ENCODE data around the gene PCDH18. TPM values are rescaled to one million over a fixed set of nuclear protein-coding genes. Genes with fewer than 3 reads are reported as not detected.
"Not testable (repeated sequence)": the region's sequence is repeated elsewhere in the genome, so short reads cannot be mapped to it uniquely, and the experiment has no call there.

Gene PCDH18
- total RNA-seq, 1 donor from 2014 or later, result 14.8 TPM

DNA sequence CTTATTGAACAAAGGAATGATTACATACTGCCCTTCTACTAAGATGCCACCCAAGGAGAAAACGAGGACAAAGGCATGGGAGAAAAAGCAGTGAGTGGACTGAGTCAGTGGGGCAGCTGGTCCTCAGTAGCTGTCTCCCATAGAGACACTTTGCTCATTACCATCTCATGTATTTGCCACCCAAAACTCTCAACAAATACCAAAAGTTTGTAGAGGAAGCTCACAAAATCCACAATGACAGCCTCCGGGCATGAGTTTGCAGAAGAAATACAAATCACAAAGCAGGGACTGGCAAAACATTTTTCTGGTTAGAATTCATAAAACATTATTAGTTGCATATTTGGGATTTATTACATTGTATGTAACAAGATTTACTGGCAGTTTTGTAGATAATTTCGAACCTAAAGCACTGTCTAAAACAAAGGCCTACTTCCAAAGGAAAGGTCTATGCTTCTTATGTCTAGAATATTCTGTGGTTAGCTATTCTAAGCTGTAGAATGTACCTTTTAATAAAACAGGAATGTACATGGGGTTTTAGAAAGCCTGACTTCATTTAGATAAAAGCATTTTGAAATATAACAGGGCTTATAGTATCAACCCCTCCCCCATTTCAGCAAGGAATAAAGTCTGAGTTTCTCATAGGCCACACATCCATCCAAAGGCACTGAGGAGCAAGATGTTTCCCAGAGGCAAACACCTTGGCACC is 17.7 kb downstream of the PCDH18 start:
- Mint-ChIP-seq H3K4me3 (ENCODE audit: unreplicated experiment) (no peak overlapping the region), H3K4me1 (ENCODE audit: unreplicated experiment) (no peaks in the 10 kb centered on the region), H3K27me3 (ENCODE audit: unreplicated experiment) (no peaks in the 10 kb centered on the region), H3K36me3 (ENCODE audit: low read depth, unreplicated experiment) (no peaks in the 10 kb centered on the region), H3K27ac (ENCODE audit: unreplicated experiment) (no peak overlapping the region), H3K9me3 (ENCODE audit: unreplicated experiment) (no peaks in the 10 kb centered on the region)
- DNase-seq (ENCODE audit: low spot score), result no peak
- TF ChIP-seq, protein P1, sequence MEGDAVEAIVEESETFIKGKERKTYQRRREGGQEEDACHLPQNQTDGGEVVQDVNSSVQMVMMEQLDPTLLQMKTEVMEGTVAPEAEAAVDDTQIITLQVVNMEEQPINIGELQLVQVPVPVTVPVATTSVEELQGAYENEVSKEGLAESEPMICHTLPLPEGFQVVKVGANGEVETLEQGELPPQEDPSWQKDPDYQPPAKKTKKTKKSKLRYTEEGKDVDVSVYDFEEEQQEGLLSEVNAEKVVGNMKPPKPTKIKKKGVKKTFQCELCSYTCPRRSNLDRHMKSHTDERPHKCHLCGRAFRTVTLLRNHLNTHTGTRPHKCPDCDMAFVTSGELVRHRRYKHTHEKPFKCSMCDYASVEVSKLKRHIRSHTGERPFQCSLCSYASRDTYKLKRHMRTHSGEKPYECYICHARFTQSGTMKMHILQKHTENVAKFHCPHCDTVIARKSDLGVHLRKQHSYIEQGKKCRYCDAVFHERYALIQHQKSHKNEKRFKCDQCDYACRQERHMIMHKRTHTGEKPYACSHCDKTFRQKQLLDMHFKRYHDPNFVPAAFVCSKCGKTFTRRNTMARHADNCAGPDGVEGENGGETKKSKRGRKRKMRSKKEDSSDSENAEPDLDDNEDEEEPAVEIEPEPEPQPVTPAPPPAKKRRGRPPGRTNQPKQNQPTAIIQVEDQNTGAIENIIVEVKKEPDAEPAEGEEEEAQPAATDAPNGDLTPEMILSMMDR (IDR thresholded peaks at IDR 0.05; ENCODE audit: unreplicated experiment), result no peak

DNA sequence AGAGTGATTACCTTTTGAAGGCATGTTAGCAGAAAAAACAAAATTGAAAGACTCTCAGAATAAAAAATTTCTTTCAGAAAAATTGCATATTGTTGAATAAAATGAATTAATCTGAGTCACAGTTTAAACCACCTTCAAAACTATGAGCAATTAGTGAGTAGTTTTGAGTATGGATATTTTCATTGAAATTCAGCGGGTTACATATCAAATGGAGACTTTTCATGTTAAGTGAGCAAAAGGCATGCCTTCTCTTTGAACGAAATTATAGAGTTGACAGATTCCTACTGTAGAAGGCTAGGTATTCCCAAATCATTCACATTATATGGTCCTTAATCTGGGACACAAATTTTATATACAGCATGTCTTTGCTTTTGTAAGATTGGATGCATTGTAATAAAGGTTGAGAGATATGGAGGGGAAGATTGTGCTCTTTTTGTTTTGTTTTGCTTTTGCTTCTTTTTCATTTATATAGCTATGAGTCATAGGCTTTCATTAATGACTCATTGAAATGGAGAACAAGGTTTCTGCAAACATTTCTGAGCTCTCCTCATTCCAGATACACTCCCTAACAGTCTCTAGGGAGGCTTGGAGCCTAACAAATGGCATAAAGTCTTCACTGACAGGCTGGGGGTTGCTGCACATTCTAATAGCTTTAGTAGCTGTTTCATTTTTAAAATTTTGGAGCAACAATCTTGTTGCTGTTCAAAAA is 21.6 kb downstream of the PCDH18 start:
- H3K27me3 Mint-ChIP-seq (ENCODE audit: unreplicated experiment), result no peaks in the 10 kb centered on the region
- no peaks in the 10 kb centered on the region for H3K9me3 Mint-ChIP-seq (ENCODE audit: unreplicated experiment)
- no peak overlapping the region for H3K4me3 Mint-ChIP-seq (ENCODE audit: unreplicated experiment)
- DNase-seq (ENCODE audit: low spot score), result no peak
- no peaks in the 10 kb centered on the region for H3K4me1 Mint-ChIP-seq (ENCODE audit: unreplicated experiment)
- no peaks in the 10 kb centered on the region for H3K36me3 Mint-ChIP-seq (ENCODE audit: low read depth, unreplicated experiment)
- TF ChIP-seq, protein P1 (IDR thresholded peaks at IDR 0.05; ENCODE audit: unreplicated experiment), result no peak
- H3K27ac Mint-ChIP-seq (ENCODE audit: unreplicated experiment), result no peak overlapping the region

DNA sequence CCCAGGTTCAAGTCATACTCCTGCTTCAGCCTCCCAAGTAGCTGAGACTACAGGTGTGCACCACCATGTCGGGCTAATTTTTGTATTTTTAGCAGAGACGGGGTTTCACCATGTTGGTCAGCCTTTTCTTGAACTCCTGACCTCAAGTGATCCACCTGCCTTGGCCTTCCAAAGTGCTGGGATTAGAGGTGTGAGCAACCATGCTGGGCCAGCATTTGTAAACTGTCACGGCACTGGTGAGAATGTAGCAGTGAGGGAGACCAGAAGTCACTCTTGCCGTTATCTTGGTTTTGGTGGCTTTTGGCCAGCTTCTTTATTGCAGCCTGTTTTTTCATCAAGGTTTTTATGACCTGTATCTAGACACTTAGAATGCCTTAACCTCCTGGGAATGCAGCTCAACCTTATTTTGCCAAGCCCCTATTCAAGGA is 22.4 kb downstream of the PCDH18 start:
- TF ChIP-seq, protein P1 (IDR thresholded peaks at IDR 0.05; ENCODE audit: unreplicated experiment), result no peak
- DNase-seq (ENCODE audit: low spot score), result no peak
- H3K9me3 Mint-ChIP-seq (ENCODE audit: unreplicated experiment), result no peaks in the 10 kb centered on the region
- H3K27ac Mint-ChIP-seq (ENCODE audit: unreplicated experiment), result no peak overlapping the region
- no peak overlapping the region for H3K4me3 Mint-ChIP-seq (ENCODE audit: unreplicated experiment)
- no peaks in the 10 kb centered on the region for H3K4me1 Mint-ChIP-seq (ENCODE audit: unreplicated experiment)
- H3K27me3 Mint-ChIP-seq (ENCODE audit: unreplicated experiment), result no peaks in the 10 kb centered on the region
- H3K36me3 Mint-ChIP-seq (ENCODE audit: low read depth, unreplicated experiment), result no peaks in the 10 kb centered on the region

GRCh38 chr4:137502339-137503129 is 29.8 kb downstream of the PCDH18 start:
- no peak overlapping the region for H3K27ac Mint-ChIP-seq (ENCODE audit: unreplicated experiment)
- TF ChIP-seq, protein P1 (IDR thresholded peaks at IDR 0.05; ENCODE audit: unreplicated experiment), result no peak
- no peaks in the 10 kb centered on the region for H3K36me3 Mint-ChIP-seq (ENCODE audit: low read depth, unreplicated experiment)
- H3K4me3 Mint-ChIP-seq (ENCODE audit: unreplicated experiment), result no peak overlapping the region
- H3K27me3 Mint-ChIP-seq (ENCODE audit: unreplicated experiment), result no peaks in the 10 kb centered on the region
- H3K4me1 Mint-ChIP-seq (ENCODE audit: unreplicated experiment), result no peaks in the 10 kb centered on the region
- no peaks in the 10 kb centered on the region for H3K9me3 Mint-ChIP-seq (ENCODE audit: unreplicated experiment)
- no peak for DNase-seq (ENCODE audit: low spot score)

DNA sequence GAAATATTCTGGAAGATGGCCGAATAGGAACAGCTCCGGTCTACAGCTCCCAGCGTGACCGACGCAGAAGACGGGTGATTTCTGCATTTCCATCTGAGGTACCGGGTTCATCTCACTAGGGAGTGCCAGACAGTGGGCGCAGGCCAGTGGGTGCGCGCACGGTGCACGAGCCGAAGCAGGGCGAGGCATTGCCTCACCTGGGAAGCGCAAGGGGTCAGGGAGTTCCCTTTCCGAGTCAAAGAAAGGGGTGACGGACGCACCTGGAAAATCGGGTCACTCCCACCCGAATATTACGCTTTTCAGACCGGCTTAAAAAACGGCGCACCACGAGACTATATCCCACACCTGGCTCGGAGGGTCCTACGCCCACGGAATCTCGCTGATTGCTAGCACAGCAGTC is 36.0 kb downstream of the PCDH18 start:
- DNase-seq (ENCODE audit: low spot score); H3K9me3 Mint-ChIP-seq (ENCODE audit: unreplicated experiment); H3K36me3 Mint-ChIP-seq (ENCODE audit: low read depth, unreplicated experiment); H3K27ac Mint-ChIP-seq (ENCODE audit: unreplicated experiment); H3K4me1 Mint-ChIP-seq (ENCODE audit: unreplicated experiment); H3K27me3 Mint-ChIP-seq (ENCODE audit: unreplicated experiment); H3K4me3 Mint-ChIP-seq (ENCODE audit: unreplicated experiment): not testable (repeated sequence)
